HepG2 (cell line): Measurements from ENCODE around the gene SEMA4B. TPM values are rescaled to one million over a fixed set of nuclear protein-coding genes. Genes with fewer than 3 reads are reported as not detected.

Experiments used
- ETV6 ChIP-seq: sonication (generic); formaldehyde crosslinking; conservative IDR thresholded peaks from 2 replicates; pipeline ENCODE4 v1.4.0; 2020; ENCODE audit warnings: missing genetic modification reagents
- FOXK1 ChIP-seq: sonication (generic); formaldehyde crosslinking; IDR thresholded peaks from 2 replicates; pipeline ENCODE4 v1.4.0; 2020; ENCODE audit warnings: low read depth, missing genetic modification reagents, borderline replicate concordance
- GABPA ChIP-seq, 2 experiments: IDR thresholded peaks; 2 replicates each; pipeline ENCODE4 v1.6.1; 2011 to 2016; ENCODE audit warnings: low read depth in 2 of 2, low read length in 1 of 2, missing biosample characterization in 1 of 2, missing genetic modification characterization in 1 of 2
- JUNB ChIP-seq: sonication (generic); formaldehyde crosslinking; IDR thresholded peaks from 2 replicates; pipeline ENCODE4 v1.8.0; 2022; ENCODE audit warnings: missing genetic modification reagents, mild to moderate bottlenecking, borderline replicate concordance
- MAF1 ChIP-seq: sonication (generic); formaldehyde crosslinking; IDR thresholded peaks from 2 replicates; pipeline ENCODE4 v1.5.0; 2020; ENCODE audit warnings: missing genetic modification reagents, borderline replicate concordance
- NFE2 ChIP-seq: sonication (generic); formaldehyde crosslinking; IDR thresholded peaks from 2 replicates; pipeline ENCODE4 v1.4.0; 2020; ENCODE audit warnings: missing genetic modification reagents
- NR1H2 ChIP-seq: sonication (generic); formaldehyde crosslinking; IDR thresholded peaks from 2 replicates; pipeline ENCODE4 v1.8.1; 2022; ENCODE audit warnings: low read depth, missing genetic modification reagents, borderline replicate concordance
- RORA ChIP-seq: sonication (generic); formaldehyde crosslinking; IDR thresholded peaks from 2 replicates; pipeline ENCODE4 v1.5.0; 2020; ENCODE audit warnings: mild to moderate bottlenecking, missing genetic modification reagents, moderate library complexity
- TP53 ChIP-seq: sonication (generic); formaldehyde crosslinking; conservative IDR thresholded peaks from 2 replicates; pipeline ENCODE4 v1.4.0; 2020; ENCODE audit warnings: missing genetic modification reagents
- ZFP1 ChIP-seq: IDR thresholded peaks from 2 replicates; pipeline ENCODE4 v1.6.1; 2016
- ZNF33A ChIP-seq: sonication (generic); formaldehyde crosslinking; IDR thresholded peaks from 2 replicates; pipeline ENCODE4 v1.5.1; 2020; ENCODE audit warnings: missing genetic modification reagents, mild to moderate bottlenecking, moderate library complexity, borderline replicate concordance
- ZNF343 ChIP-seq: sonication (generic); formaldehyde crosslinking; IDR thresholded peaks from 2 replicates; pipeline ENCODE4 v1.4.0; 2020; ENCODE audit warnings: mild to moderate bottlenecking, missing genetic modification reagents
- ZNF530 ChIP-seq: sonication (generic); formaldehyde crosslinking; IDR thresholded peaks from 2 replicates; pipeline ENCODE4 v1.5.0; 2020; ENCODE audit warnings: low read depth, mild to moderate bottlenecking, missing genetic modification reagents
- ZNF660 ChIP-seq: sonication (generic); formaldehyde crosslinking; IDR thresholded peaks from 2 replicates; pipeline ENCODE4 v1.5.1; 2020; ENCODE audit warnings: mild to moderate bottlenecking, low read depth, missing genetic modification reagents, borderline replicate concordance
- polyA plus RNA-seq, 8 experiments: library from polyadenylated mRNA; depleted of rRNA in 3 of 8; stranded (reverse) in 7 of 8; unstranded in 1 of 8; fragments of >200 nt; fragmentation: Illumina TruSeq in 4 of 8; extraction: Trizol in 4 of 8; gene quantifications; 2 replicates each; pipeline versions ENCODE4 v1.2.1 to v1.2.3, GENCODE V29; 2011 to 2016; ENCODE audit warnings: low read depth in 4 of 8, missing spikeins in 1 of 8, mixed read lengths in 1 of 8; ENCODE audit not compliant: insufficient read depth in 1 of 8
- total RNA-seq, 5 experiments: library from RNA; depleted of rRNA; stranded (reverse); fragments of >200 nt; fragmentation: Illumina TruSeq; extraction: Trizol; gene quantifications; 2 replicates each; pipeline ENCODE4 v1.2.3, GENCODE V29; 2016; ENCODE audit warnings: low read depth in 1 of 5
- TF ChIP-seq, protein P1 (sequence below): sonication (generic); formaldehyde crosslinking; IDR thresholded peaks from 2 replicates; pipeline ENCODE4 v1.5.1; 2020; ENCODE audit warnings: missing genetic modification reagents, mild to moderate bottlenecking, borderline replicate concordance
- TF ChIP-seq, protein P2 (sequence below): sonication (generic); formaldehyde crosslinking; IDR thresholded peaks from one replicate; pipeline ENCODE4 v1.5.1; 2020; ENCODE audit warnings: mild to moderate bottlenecking, missing genetic modification reagents; ENCODE audit errors: not compliant biosample characterization
- TF ChIP-seq, protein P3 (sequence below): IDR thresholded peaks from 2 replicates; pipeline ENCODE4 v1.6.1; 2016; ENCODE audit warnings: low read depth, borderline replicate concordance
- TF ChIP-seq, protein P4 (sequence below): sonication (generic); formaldehyde crosslinking; IDR thresholded peaks from 2 replicates; pipeline ENCODE4 v1.8.1; 2023; ENCODE audit warnings: mild to moderate bottlenecking, inconsistent platforms, moderate library complexity, missing genetic modification reagents, borderline replicate concordance

The SEMA4B gene
- total and polyA plus RNA-seq, 2 of the 13 experiments (the other 11 are each of a cell fraction or from before 2014, with no cell fraction given), result 2.1 to 17.0 TPM

DNA sequence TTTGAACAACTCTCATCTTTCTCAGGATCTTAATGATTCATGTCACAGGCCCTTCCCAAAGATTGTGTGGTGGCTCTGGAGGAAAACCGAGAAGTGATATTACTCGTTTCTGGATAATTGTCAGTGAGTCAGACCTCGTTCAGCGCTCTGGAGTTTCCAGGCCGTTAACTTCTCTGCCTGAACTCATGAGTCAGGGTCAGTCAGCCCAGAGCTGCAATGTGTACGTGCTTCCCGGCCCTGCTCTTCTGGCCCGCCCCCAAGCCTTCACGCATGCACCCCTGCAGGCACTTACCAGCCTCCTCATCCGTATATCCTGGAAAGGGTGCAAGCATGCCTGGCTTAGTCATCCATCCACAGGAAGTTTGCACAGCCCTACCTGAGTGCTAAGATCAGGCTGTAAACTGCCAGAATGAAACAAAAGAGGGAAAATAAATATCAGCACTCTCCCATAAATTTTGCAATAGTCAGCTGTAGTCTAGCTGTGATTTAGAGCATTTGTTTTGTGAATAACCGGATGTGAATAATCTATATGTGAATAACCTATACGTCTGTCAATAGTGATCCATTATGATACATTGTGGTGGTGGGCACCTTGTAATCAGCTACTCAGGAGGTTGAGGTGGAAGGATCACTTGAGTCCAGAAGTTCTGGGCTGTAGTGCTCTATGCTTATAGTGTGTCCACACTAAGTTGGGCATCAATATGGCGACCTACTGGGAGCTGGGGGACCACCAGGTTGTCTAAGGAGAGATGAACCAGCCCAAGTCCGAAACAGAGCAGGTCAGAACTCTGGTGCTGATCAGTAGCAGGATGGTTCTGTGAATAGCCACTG lies 35.3 kb upstream of the SEMA4B start (continued):
- TF ChIP-seq, protein P1, sequence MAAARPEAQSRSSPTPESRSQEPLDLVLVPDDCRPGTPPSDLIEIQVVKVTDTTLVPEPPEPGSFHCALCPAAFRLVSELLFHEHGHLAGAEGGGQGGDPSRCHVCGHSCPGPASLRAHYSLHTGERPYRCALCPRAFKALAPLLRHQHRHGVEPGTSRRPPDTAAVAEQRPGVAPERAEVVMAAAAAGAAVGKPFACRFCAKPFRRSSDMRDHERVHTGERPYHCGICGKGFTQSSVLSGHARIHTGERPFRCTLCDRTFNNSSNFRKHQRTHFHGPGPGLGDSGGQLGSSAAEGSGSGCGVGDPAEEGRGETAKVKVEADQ (CRISPR knock-in tag), result peak; percentile 86
- TF ChIP-seq FOXK1 (CRISPR knock-in tag), result peak; percentile 43; the same call in 1 of the 2 replicates
- no peak for TF ChIP-seq ZFP1 (CRISPR knock-in tag)
- no peak for TF ChIP-seq ZNF33A
- no peak for TF ChIP-seq ZNF343 (CRISPR knock-in tag)
- no peak for TF ChIP-seq TP53
- no peak for TF ChIP-seq NR1H2 (CRISPR knock-in tag)
- no peak for TF ChIP-seq ZNF660 (CRISPR knock-in tag)
- TF ChIP-seq JUNB (CRISPR knock-in tag), result peak; percentile 93; the same call in 1 of the 2 replicates
- no peak for TF ChIP-seq RORA
- TF ChIP-seq, protein P2, sequence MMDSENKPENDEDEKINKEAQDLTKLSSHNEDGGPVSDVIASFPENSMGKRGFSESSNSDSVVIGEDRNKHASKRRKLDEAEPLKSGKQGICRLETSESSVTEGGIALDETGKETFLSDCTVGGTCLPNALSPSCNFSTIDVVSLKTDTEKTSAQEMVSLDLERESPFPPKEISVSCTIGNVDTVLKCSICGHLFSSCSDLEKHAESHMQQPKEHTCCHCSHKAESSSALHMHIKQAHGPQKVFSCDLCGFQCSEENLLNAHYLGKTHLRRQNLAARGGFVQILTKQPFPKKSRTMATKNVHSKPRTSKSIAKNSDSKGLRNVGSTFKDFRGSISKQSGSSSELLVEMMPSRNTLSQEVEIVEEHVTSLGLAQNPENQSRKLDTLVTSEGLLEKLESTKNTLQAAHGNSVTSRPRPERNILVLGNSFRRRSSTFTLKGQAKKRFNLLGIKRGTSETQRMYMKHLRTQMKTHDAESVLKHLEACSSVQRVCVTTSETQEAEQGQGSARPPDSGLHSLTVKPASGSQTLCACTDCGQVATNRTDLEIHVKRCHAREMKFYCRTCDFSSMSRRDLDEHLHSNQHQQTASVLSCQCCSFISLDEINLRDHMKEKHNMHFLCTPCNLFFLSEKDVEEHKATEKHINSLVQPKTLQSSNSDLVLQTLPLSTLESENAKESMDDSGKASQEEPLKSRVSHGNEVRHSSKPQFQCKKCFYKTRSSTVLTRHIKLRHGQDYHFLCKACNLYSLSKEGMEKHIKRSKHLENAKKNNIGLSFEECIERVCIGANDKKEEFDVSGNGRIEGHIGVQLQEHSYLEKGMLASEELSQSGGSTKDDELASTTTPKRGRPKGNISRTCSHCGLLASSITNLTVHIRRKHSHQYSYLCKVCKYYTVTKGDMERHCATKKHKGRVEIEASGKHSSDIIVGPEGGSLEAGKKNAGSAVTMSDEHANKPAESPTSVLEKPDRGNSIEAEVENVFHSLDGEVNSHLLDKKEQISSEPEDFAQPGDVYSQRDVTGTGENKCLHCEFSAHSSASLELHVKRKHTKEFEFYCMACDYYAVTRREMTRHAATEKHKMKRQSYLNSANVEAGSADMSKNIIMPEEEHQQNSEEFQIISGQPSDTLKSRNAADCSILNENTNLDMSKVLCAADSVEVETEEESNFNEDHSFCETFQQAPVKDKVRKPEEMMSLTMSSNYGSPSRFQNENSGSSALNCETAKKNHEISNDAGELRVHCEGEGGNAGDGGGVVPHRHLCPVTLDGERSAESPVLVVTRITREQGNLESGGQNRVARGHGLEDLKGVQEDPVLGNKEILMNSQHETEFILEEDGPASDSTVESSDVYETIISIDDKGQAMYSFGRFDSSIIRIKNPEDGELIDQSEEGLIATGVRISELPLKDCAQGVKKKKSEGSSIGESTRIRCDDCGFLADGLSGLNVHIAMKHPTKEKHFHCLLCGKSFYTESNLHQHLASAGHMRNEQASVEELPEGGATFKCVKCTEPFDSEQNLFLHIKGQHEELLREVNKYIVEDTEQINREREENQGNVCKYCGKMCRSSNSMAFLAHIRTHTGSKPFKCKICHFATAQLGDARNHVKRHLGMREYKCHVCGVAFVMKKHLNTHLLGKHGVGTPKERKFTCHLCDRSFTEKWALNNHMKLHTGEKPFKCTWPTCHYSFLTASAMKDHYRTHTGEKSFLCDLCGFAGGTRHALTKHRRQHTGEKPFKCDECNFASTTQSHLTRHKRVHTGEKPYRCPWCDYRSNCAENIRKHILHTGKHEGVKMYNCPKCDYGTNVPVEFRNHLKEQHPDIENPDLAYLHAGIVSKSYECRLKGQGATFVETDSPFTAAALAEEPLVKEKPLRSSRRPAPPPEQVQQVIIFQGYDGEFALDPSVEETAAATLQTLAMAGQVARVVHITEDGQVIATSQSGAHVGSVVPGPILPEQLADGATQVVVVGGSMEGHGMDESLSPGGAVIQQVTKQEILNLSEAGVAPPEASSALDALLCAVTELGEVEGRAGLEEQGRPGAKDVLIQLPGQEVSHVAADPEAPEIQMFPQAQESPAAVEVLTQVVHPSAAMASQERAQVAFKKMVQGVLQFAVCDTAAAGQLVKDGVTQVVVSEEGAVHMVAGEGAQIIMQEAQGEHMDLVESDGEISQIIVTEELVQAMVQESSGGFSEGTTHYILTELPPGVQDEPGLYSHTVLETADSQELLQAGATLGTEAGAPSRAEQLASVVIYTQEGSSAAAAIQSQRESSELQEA (CRISPR knock-in tag), result no peak
- no peak for TF ChIP-seq MAF1
- TF ChIP-seq, protein P3, sequence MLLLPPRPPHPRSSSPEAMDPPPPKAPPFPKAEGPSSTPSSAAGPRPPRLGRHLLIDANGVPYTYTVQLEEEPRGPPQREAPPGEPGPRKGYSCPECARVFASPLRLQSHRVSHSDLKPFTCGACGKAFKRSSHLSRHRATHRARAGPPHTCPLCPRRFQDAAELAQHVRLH (CRISPR knock-in tag), result no peak; the same call in 1 of the 2 replicates
- no peak for TF ChIP-seq ZNF530 (CRISPR knock-in tag)
- TF ChIP-seq GABPA (IDR thresholded peaks at IDR 0.05; ENCODE audit: low read depth, low read length), result no peak
- peak; percentile 84 for TF ChIP-seq GABPA (CRISPR knock-in tag; IDR thresholded peaks at IDR 0.05; ENCODE audit: low read depth)
- TF ChIP-seq ETV6 (CRISPR knock-in tag), result no peak
- no peak for TF ChIP-seq NFE2 (CRISPR knock-in tag)
- TF ChIP-seq, protein P4, sequence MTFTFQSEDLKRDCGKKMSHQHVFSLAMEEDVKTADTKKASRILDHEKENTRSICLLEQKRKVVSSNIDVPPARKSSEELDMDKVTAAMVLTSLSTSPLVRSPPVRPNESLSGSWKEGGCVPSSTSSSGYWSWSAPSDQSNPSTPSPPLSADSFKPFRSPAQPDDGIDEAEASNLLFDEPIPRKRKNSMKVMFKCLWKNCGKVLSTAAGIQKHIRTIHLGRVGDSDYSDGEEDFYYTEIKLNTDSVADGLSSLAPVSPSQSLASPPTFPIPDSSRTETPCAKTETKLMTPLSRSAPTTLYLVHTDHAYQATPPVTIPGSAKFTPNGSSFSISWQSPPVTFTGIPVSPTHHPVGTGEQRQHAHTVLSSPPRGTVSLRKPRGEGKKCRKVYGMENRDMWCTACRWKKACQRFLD (CRISPR knock-in tag), result no peak
